WERI-Rb-1 (cell line): Measurements from ENCODE around the gene THAP8.

Experiments used
- DNase-seq: peaks from one replicate; pipeline ENCODE4 v3.0.0-alpha.2; 2020
- H3K27ac ChIP-seq: fragments of 250-450 bp; sonication (Bioruptor Pico); 2 replicates; pipeline ENCODE4 v1.5.1; 2020; ENCODE audit warnings: mild to moderate bottlenecking, moderate library complexity
- H3K27me3 ChIP-seq: fragments of 250-450 bp; sonication (Bioruptor Pico); 2 replicates; pipeline ENCODE4 v1.5.1; 2021; ENCODE audit warnings: mild to moderate bottlenecking, low read depth, moderate library complexity; ENCODE audit not compliant: insufficient read depth, severe bottlenecking
- H3K36me3 ChIP-seq: fragments of 250-450 bp; sonication (Bioruptor Pico); 2 replicates; pipeline ENCODE4 v1.5.1; 2020; ENCODE audit warnings: mild to moderate bottlenecking, moderate library complexity
- H3K4me3 ChIP-seq: 2 replicates; pipeline ENCODE4 v1.5.1; 2011; ENCODE audit warnings: low read depth, mild to moderate bottlenecking, control low read depth, low read length
- H3K9me3 ChIP-seq: fragments of 250-450 bp; sonication (Bioruptor Pico); 2 replicates; pipeline ENCODE4 v1.5.1; 2021; ENCODE audit warnings: mild to moderate bottlenecking, moderate library complexity; ENCODE audit not compliant: severe bottlenecking
- CTCF ChIP-seq: IDR thresholded peaks from 2 replicates; pipeline ENCODE4 v1.5.1; 2011; ENCODE audit warnings: low read depth, mild to moderate bottlenecking, control low read depth, inconsistent platforms, low read length

Gene THAP8

GRCh38 chr19:35986664-35987570 lies 67.2 kb downstream of the THAP8 start:
- Histone ChIP-seq H3K4me3 (peak overlapping the region; percentile 51), H3K27me3 (no peaks in the 10 kb centered on the region), H3K27ac (peak overlapping the region; percentile 77), H3K36me3 (no peaks in the 10 kb centered on the region), H3K9me3 (no peaks in the 10 kb centered on the region)
- peak; percentile 83 for DNase-seq
- TF ChIP-seq CTCF: peak; percentile 26; the same call in 1 of the 2 replicates

GRCh38 chr19:35986111-35986510 lies 68.0 kb downstream of the THAP8 start:
- H3K4me3 ChIP-seq: no peak overlapping the region
- no peak for DNase-seq
- no peaks in the 10 kb centered on the region for H3K9me3 ChIP-seq
- H3K36me3 ChIP-seq: no peaks in the 10 kb centered on the region
- no peak for TF ChIP-seq CTCF
- H3K27ac ChIP-seq: no peak overlapping the region
- no peaks in the 10 kb centered on the region for H3K27me3 ChIP-seq
